Vagina (tissue), 2 donors: ENCODE results near the gene HTRA2.

Source experiments
- CTCF ChIP-seq, 3 experiments: fragments of 450-650 bp in 2 of 3; fragments of 200-600 bp in 1 of 3; sonication (generic) in 1 of 3; IDR thresholded peaks; one replicate each; pipeline ENCODE4 v1.5.1; 2017 to 2019; ENCODE audit warnings: antibody characterized with exemption in 3 of 3, mild to moderate bottlenecking in 2 of 3, moderate library complexity in 2 of 3
- POLR2AphosphoS5 ChIP-seq, 2 donors: sonication (generic); formaldehyde crosslinking; IDR thresholded peaks; one replicate each; pipeline ENCODE4 v1.9.0; 2017; ENCODE audit warnings: antibody characterized with exemption in 2 of 2, mild to moderate bottlenecking in 2 of 2, low read depth in 1 of 2; ENCODE audit not compliant: insufficient read depth in 1 of 2

GRCh38 chr2:74531666-74532065 lies 1.9 kb downstream of the HTRA2 start:
- TF ChIP-seq POLR2AphosphoS5 (IDR thresholded peaks at IDR 0.05; ENCODE audit: insufficient read depth in 1 of 2, low read depth in 1 of 2), result no peak
- TF ChIP-seq CTCF (IDR thresholded peaks at IDR 0.05), result no peak
